ENCODE data around the gene MSANTD1.

GRCh38 chr4:3271131-3271530 is 22.2 kb downstream of the MSANTD1 start:
- TF ChIP-seq EP300 (IDR thresholded peaks at IDR 0.05) = no peak
- TF ChIP-seq, protein P1, sequence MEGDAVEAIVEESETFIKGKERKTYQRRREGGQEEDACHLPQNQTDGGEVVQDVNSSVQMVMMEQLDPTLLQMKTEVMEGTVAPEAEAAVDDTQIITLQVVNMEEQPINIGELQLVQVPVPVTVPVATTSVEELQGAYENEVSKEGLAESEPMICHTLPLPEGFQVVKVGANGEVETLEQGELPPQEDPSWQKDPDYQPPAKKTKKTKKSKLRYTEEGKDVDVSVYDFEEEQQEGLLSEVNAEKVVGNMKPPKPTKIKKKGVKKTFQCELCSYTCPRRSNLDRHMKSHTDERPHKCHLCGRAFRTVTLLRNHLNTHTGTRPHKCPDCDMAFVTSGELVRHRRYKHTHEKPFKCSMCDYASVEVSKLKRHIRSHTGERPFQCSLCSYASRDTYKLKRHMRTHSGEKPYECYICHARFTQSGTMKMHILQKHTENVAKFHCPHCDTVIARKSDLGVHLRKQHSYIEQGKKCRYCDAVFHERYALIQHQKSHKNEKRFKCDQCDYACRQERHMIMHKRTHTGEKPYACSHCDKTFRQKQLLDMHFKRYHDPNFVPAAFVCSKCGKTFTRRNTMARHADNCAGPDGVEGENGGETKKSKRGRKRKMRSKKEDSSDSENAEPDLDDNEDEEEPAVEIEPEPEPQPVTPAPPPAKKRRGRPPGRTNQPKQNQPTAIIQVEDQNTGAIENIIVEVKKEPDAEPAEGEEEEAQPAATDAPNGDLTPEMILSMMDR (IDR thresholded peaks at IDR 0.05) = no peak
